Esophagus squamous epithelium (tissue), 5 donors: ENCODE results near the gene USP46. TPM values are rescaled to one million over a fixed set of nuclear protein-coding genes. Genes with fewer than 3 reads are reported as not detected.

ENCODE experiments used
- DNase-seq: peaks from one replicate; lab custom pipeline; 2025; lab: John Stamatoyannopoulos, UW
- H3K27ac ChIP-seq, 4 donors: fragments of 200-600 bp; sonication (generic); one replicate each; pipeline ENCODE4 v1.5.1; 2016 to 2019; ENCODE audit warnings: mild to moderate bottlenecking in 1 of 4
- H3K27me3 ChIP-seq, 4 donors: fragments of 200-600 bp; sonication (generic); 1 replicate in 3 of 4; 2 replicates in 1 of 4; pipeline versions ENCODE4 v1.5.1 to v1.6.0; 2017 to 2021; ENCODE audit warnings: antibody characterized with exemption in 1 of 4
- H3K36me3 ChIP-seq, 3 donors: fragments of 200-600 bp; sonication (generic); one replicate each; pipeline ENCODE4 v1.5.1; 2016 to 2019
- H3K4me1 ChIP-seq, 3 donors: fragments of 200-600 bp; sonication (generic); one replicate each; pipeline ENCODE4 v1.5.1; 2017 to 2019
- H3K4me3 ChIP-seq, 4 donors: fragments of 200-600 bp; sonication (generic); 1 replicate in 3 of 4; 2 replicates in 1 of 4; pipeline ENCODE4 v1.5.1; 2016 to 2019; ENCODE audit warnings: mild to moderate bottlenecking in 2 of 4, moderate library complexity in 1 of 4
- H3K9me3 ChIP-seq, 3 donors: fragments of 200-600 bp; sonication (generic); one replicate each; pipeline ENCODE4 v1.5.1; 2016 to 2019
- POLR2A ChIP-seq, 4 donors: fragments of 450-650 bp; IDR thresholded peaks; one replicate each; pipeline ENCODE4 v1.6.1; 2017; ENCODE audit warnings: antibody characterized with exemption in 4 of 4, mild to moderate bottlenecking in 4 of 4, moderate library complexity in 3 of 4
- WGBS, 2 donors: methylation state at CpG; one replicate each; pipeline ENCODE4 v1.1.5; 2018; 5-methylcytosine and 5-hydroxymethylcytosine counted together
- intact Hi-C: fragments of 100-400 bp; cut with DNase I; formaldehyde crosslinking; loops from one replicate; pipeline ENCODE4 v1.15.0; 2022
- total RNA-seq, 4 donors: library from RNA; depleted of rRNA; stranded (reverse); fragments of >200 nt; gene quantifications; one replicate each; pipeline ENCODE4 v1.1.0, GENCODE V29; 2016
- TF ChIP-seq, protein P1 (sequence below), 6 experiments: fragments of 450-650 bp in 4 of 6; fragments of 200-600 bp in 2 of 6; sonication (generic) in 2 of 6; IDR thresholded peaks; one replicate each; pipeline ENCODE4 v1.5.1; 2016 to 2019; ENCODE audit warnings: antibody characterized with exemption in 6 of 6, mild to moderate bottlenecking in 4 of 6, moderate library complexity in 4 of 6
- donor health status: DM: yes; HTN: yes; CAD: no.

USP46 gene
- total RNA-seq, 4 donors from 2014 or later, result 12.0 to 22.1 (median 12.9) TPM

DNA sequence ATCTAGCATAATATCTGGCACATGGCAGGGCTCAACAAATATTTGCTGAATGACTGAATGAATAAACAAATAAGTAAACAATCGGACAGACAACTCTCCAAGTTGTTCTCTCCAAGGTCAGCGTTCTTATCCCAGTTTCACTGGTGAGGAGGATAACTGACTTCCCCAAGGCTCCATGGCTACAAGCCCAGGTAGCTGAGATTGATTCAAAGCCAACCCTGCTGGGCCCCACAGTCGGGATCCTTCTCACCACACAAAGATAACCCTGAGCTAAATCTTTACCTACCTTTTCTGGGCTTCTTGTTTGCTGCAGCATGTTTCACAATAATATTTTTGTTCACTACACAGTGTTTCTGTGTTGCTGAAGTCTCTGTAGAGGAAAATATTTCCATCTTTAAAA, 54.9 kb downstream of the USP46 start:
- no peaks in the 10 kb centered on the region for H3K4me1 ChIP-seq
- no peak overlapping the region for H3K4me3 ChIP-seq
- no peak for DNase-seq
- no peaks in the 10 kb centered on the region for H3K9me3 ChIP-seq
- 51 to 93% methylated on average over 3 of the region's 3 CpGs for WGBS, 2 donors
- H3K27me3 ChIP-seq, result no peaks in the 10 kb centered on the region
- intact Hi-C loops, result no loop called here
- no peak overlapping the region for H3K27ac ChIP-seq
- peaks cover 0 to 95% (median 0%) of the 10 kb centered on the region in 3 donors for H3K36me3 ChIP-seq
- TF ChIP-seq, protein P1, sequence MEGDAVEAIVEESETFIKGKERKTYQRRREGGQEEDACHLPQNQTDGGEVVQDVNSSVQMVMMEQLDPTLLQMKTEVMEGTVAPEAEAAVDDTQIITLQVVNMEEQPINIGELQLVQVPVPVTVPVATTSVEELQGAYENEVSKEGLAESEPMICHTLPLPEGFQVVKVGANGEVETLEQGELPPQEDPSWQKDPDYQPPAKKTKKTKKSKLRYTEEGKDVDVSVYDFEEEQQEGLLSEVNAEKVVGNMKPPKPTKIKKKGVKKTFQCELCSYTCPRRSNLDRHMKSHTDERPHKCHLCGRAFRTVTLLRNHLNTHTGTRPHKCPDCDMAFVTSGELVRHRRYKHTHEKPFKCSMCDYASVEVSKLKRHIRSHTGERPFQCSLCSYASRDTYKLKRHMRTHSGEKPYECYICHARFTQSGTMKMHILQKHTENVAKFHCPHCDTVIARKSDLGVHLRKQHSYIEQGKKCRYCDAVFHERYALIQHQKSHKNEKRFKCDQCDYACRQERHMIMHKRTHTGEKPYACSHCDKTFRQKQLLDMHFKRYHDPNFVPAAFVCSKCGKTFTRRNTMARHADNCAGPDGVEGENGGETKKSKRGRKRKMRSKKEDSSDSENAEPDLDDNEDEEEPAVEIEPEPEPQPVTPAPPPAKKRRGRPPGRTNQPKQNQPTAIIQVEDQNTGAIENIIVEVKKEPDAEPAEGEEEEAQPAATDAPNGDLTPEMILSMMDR (IDR thresholded peaks at IDR 0.05), result no peak
- no peak for TF ChIP-seq POLR2A (IDR thresholded peaks at IDR 0.05)

DNA sequence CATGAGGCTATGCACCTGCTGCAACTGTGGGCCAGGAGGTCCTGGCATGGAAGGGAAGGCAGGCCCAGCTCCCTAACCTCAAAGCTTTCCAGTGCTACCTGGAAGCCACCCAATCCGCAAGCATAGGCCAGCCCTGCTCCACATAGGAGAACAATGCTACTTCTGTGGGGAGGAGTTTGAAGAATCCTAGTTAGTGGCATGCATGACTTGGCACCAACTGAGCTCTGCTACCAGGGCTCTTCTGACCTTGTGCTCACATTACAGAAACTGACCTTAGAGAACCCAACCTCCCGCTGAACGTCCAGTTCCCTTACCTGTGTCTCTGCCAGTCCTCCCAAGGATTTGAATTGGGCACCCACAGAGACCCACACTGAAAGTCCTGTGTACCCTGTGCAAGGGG, 58.8 kb downstream of the USP46 start:
- no peaks in the 10 kb centered on the region for H3K27me3 ChIP-seq
- no peak for TF ChIP-seq POLR2A (IDR thresholded peaks at IDR 0.05)
- TF ChIP-seq, protein P1 (IDR thresholded peaks at IDR 0.05), result no peak
- peaks cover 0 to 93% (median 4%) of the 10 kb centered on the region in 3 donors for H3K36me3 ChIP-seq
- 67 to 87% methylated on average over 2 to 3 of the region's 3 CpGs for WGBS, 2 donors
- H3K4me3 ChIP-seq, result no peak overlapping the region
- H3K4me1 ChIP-seq, result no peaks in the 10 kb centered on the region
- no peak for DNase-seq
- H3K27ac ChIP-seq, result no peak overlapping the region
- H3K9me3 ChIP-seq, result no peaks in the 10 kb centered on the region
- intact Hi-C loops, result no loop called here

DNA sequence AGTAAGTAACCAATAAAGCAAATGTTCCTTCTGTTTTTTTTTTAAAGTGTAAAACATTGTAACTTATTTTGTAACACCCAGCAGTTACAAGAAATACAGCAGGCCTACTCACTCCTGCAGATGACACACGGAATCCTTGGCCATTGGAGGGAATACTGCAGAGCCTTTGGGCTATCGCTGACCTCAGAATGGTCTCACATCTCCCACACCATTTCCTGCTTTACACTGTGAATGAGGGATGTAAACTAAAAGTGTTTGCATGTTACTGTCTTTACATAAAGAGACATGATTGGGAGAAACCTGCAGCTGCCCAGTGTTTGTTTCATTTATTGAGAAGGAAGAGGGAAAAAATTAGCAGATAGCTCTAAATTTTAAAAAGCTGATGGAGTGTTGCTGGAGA, 64.1 kb downstream of the USP46 start:
- H3K36me3 ChIP-seq, result peaks cover 0 to 78% (median 4%) of the 10 kb centered on the region in 3 donors
- intact Hi-C loops, result no loop called here
- no peak for TF ChIP-seq POLR2A (IDR thresholded peaks at IDR 0.05)
- TF ChIP-seq, protein P1 (IDR thresholded peaks at IDR 0.05), result no peak
- DNase-seq, result no peak
- no peaks in the 10 kb centered on the region for H3K9me3 ChIP-seq
- no peak overlapping the region for H3K4me3 ChIP-seq
- no peaks in the 10 kb centered on the region for H3K27me3 ChIP-seq
- WGBS, 2 donors, result 83 to 97% methylated on average over 2 of the region's 2 CpGs
- no peaks in the 10 kb centered on the region for H3K4me1 ChIP-seq
- H3K27ac ChIP-seq, result no peak overlapping the region

DNA sequence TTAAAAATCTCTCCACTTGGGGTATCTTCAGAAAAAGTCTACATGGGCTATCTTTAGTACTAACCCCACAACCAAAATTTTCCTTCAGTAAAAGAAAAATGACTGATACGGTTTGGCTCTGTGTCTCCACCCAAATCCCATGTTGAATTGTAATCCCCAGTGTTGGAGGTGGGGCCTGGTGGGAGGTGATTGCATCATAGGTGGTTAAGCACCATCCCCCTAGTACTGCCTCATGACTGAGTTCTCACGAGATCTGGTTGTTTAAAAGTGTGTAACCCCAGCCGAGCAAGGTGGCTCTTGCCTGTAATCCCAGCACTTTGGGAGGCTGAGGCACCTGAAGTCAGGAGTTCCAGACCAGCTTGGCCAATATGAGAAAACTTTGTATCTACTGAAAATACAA, 66.8 kb downstream of the USP46 start:
- no peak overlapping the region for H3K27ac ChIP-seq
- H3K4me3 ChIP-seq, result no peak overlapping the region
- peaks cover 0 to 51% (median 4%) of the 10 kb centered on the region in 3 donors for H3K36me3 ChIP-seq
- no peak for DNase-seq
- no peak for TF ChIP-seq POLR2A (IDR thresholded peaks at IDR 0.05)
- TF ChIP-seq, protein P1 (IDR thresholded peaks at IDR 0.05), result no peak
- H3K9me3 ChIP-seq, result no peaks in the 10 kb centered on the region
- intact Hi-C loops, result no loop called here
- H3K27me3 ChIP-seq, result no peaks in the 10 kb centered on the region
- H3K4me1 ChIP-seq, result no peaks in the 10 kb centered on the region
- 74 to 81% methylated on average over 3 of the region's 3 CpGs for WGBS, 2 donors

DNA sequence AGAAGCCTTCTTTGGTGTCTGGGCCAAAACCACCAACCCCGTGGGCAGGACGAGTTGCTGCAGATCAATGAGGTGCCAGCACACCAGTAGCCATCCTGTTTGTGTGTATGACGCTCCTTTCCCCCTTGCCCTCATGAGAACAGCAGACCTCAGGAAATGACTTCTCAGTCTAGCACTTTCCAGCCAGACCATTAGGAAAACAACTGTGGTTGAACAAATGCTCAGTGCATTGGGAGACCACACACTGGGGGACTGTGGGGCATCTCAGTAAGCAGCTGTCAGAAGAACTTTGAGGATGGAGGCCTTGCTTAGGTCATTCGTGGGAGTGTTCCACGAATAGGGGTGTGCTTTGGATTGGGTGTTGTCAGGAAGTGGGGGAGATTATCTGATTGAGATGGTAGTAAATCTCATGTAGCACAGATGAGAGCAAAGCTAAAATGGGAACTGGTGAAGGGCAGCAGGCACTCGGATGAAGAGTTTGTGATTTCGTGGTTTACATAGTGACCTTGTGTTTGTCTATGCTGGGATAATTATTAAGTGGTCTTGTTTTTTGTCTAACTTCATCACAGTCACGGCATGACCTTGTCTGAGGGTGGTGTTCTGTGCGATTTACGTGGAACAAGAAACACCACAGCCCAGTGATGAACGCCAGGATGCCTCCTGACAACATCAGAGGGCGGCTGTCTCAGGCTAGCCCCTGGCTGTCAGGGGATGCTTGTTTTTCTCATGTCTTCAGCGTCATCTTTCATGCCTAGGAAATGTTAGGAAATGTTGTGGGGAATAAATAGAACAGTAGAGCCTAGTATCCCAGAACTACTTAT, 70.1 kb downstream of the USP46 start:
- no peak for DNase-seq
- no peaks in the 10 kb centered on the region for H3K4me1 ChIP-seq
- intact Hi-C loops, result no loop called here
- WGBS, 2 donors, result 61 to 63% methylated on average over 13 of the region's 13 CpGs
- H3K27ac ChIP-seq, result no peak overlapping the region
- TF ChIP-seq, protein P1 (IDR thresholded peaks at IDR 0.05), result no peak
- TF ChIP-seq POLR2A (IDR thresholded peaks at IDR 0.05), result no peak
- peaks cover 0 to 22% (median 0%) of the 10 kb centered on the region in 3 donors for H3K36me3 ChIP-seq
- H3K9me3 ChIP-seq, result no peaks in the 10 kb centered on the region
- no peaks in the 10 kb centered on the region for H3K27me3 ChIP-seq
- no peak overlapping the region for H3K4me3 ChIP-seq
